Measurements from ENCODE around the gene MAGEF1. TPM values are rescaled to one million over a fixed set of nuclear protein-coding genes. Genes with fewer than 3 reads are reported as not detected.

The MAGEF1 gene
- total and polyA plus RNA-seq, 10 of the 15 experiments (the other 5 are each of a cell fraction or from before 2014, with no cell fraction given) = 2.3 to 62.2 (median 27.1) TPM

DNA sequence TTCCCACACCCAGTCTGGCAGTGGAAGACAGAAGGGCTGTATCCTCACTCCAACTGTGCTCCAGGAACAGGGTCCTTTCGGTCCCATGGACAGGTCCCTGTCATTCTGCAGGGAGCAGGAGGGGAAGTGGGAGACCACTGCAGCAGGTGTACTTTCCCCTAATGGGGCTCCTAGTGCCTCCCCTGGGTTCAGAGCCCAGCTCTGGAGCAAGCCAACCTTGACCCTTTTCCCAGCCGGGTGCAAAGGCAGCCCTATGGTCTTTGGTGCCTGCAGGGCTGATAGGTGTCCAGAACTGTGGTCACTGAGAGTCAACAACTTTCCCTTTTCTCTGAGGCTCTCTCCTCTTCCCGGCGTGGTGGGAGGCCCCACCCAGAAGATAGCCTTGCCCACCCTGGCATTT, 26.8 kb downstream of the MAGEF1 start:
- DNase-seq (ENCODE audit: low read depth, low spot score) (no peak), ATAC-seq (no peak), FAIRE-seq (no peak)
- Histone ChIP-seq H2AFZ (ENCODE audit: control insufficient read depth, low read depth, low read length) (no peak overlapping the region), H3K27ac (ENCODE audit: control insufficient read depth, insufficient read depth) (no peak overlapping the region), H3K4me3 (no peak overlapping the region), H3K4me1 (ENCODE audit: control insufficient read depth, insufficient read depth, low read length) (no peaks in the 10 kb centered on the region), H4K20me1 (ENCODE audit: control insufficient read depth, insufficient read depth) (no peaks in the 10 kb centered on the region), H3K9ac (ENCODE audit: control insufficient read depth, insufficient read depth, low read length) (no peak overlapping the region), H3K79me2 (ENCODE audit: control insufficient read depth, insufficient read depth, low read length) (no peaks in the 10 kb centered on the region), H3K4me2 (ENCODE audit: control insufficient read depth, insufficient read depth) (no peak overlapping the region), H3K36me3 (ENCODE audit: control insufficient read depth in 2 of 2, insufficient read depth in 2 of 2, low read length in 1 of 2) (no peaks in the 10 kb centered on the region), H3K27me3 (replicated peaks in 1 of 2; ENCODE audit: control insufficient read depth in 2 of 2, insufficient read depth in 2 of 2, low read length in 1 of 2) (peaks cover 0 to 2% of the 10 kb centered on the region in 2 experiments; a peak in 3 of 4 replicates), H3K9me3 (replicated peaks; ENCODE audit: control insufficient read depth, insufficient read depth, low read length) (no peaks in the 10 kb centered on the region)
- TF ChIP-seq, protein P1, sequence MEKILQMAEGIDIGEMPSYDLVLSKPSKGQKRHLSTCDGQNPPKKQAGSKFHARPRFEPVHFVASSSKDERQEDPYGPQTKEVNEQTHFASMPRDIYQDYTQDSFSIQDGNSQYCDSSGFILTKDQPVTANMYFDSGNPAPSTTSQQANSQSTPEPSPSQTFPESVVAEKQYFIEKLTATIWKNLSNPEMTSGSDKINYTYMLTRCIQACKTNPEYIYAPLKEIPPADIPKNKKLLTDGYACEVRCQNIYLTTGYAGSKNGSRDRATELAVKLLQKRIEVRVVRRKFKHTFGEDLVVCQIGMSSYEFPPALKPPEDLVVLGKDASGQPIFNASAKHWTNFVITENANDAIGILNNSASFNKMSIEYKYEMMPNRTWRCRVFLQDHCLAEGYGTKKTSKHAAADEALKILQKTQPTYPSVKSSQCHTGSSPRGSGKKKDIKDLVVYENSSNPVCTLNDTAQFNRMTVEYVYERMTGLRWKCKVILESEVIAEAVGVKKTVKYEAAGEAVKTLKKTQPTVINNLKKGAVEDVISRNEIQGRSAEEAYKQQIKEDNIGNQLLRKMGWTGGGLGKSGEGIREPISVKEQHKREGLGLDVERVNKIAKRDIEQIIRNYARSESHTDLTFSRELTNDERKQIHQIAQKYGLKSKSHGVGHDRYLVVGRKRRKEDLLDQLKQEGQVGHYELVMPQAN (conservative IDR thresholded peaks at IDR 0.05) = no peak
- no peak for TF ChIP-seq CBX5 (IDR thresholded peaks at IDR 0.05; ENCODE audit: low read depth)
- TF ChIP-seq SUPT20H (IDR thresholded peaks at IDR 0.05; ENCODE audit: borderline replicate concordance, control insufficient read depth, low read depth, low read length) = no peak
- TF ChIP-seq MYC (IDR thresholded peaks at IDR 0.05; ENCODE audit: insufficient read depth, insufficient read length, insufficient replicate concordance, low read length, severe bottlenecking) = no peak
- no peak for TF ChIP-seq STAT3 (IDR thresholded peaks at IDR 0.05; ENCODE audit: low read depth, low read length)
- in situ Hi-C loops (cut with MboI) (no loop called here), intact Hi-C loops (cut with micrococcal nuclease; ENCODE audit: unreplicated experiment) (no loop called here)
- SMC1A ChIA-PET (ENCODE audit: uncharacterized antibody, unreplicated experiment) = no interaction called here
- BruUV-seq (replicated peaks) = no TSS peak
- 27% methylated on average over 4 of the region's 4 CpGs for WGBS (ENCODE audit: insufficient coverage, insufficient replicate concordance, low lambda C conversion rate, missing lambda C conversion rate)
- RAD21 ChIA-PET (ENCODE audit: unreplicated experiment) = no interaction called here
- CTCF ChIA-PET = no interaction called here
- POLR2A ChIA-PET = no interaction called here

All from GM12878 (cell line).